SK-N-SH (cell line): ENCODE data around the gene METTL24. TPM values are rescaled to one million over a fixed set of nuclear protein-coding genes. Genes with fewer than 3 reads are reported as not detected.

Experiments used
- CTCF ChIA-PET: fragments of 300-600, 350-600 bp; formaldehyde crosslinking; extraction: SDS; loops from one replicate; lab custom pipeline; 2021; lab: Yijun Ruan, JAX
- POLR2A ChIA-PET: fragments of 350-600 bp; sonication (Branson Sonifier 250); formaldehyde crosslinking; extraction: SDS; loops from one replicate; lab custom pipeline; 2020; ENCODE audit warnings: antibody characterized with exemption, inconsistent platforms; lab: Yijun Ruan, JAX
- DNase-seq: peaks from one replicate; pipeline ENCODE4 v3.0.0; 2012
- H2AFZ ChIP-seq: fragments of 200-600 bp; sonication (generic); 2 replicates; pipeline ENCODE4 v1.8.1; 2016; ENCODE audit warnings: antibody characterized with exemption, mild to moderate bottlenecking, low read depth
- H3F3A ChIP-seq: fragments of 200-600 bp; sonication (generic); replicated peaks from 2 replicates; pipeline ENCODE3; 2016; ENCODE audit warnings: antibody characterized with exemption, mild to moderate bottlenecking; ENCODE audit not compliant: insufficient read depth
- H3K27ac ChIP-seq, 2 experiments: fragments of 200-500 bp in 1 of 2; fragments of 200-600 bp in 1 of 2; sonication (Bioruptor generic) in 1 of 2; sonication (generic), shearing (Covaris generic) in 1 of 2; 2 replicates each; pipeline versions ENCODE4 v1.5.1 to v1.6.1; 2014 to 2016; ENCODE audit warnings: low read depth in 2 of 2, inconsistent platforms in 1 of 2, low read length in 1 of 2, mild to moderate bottlenecking in 1 of 2, mixed read lengths in 1 of 2
- H3K27me3 ChIP-seq: fragments of 200-600 bp; sonication (generic), shearing (Covaris generic); 2 replicates; pipeline ENCODE4 v1.6.1; 2016; ENCODE audit warnings: mixed run types; ENCODE audit not compliant: insufficient read depth
- H3K36me3 ChIP-seq, 2 experiments: fragments of 200-500 bp in 1 of 2; fragments of 200-600 bp in 1 of 2; sonication (Bioruptor generic) in 1 of 2; sonication (generic) in 1 of 2; replicated peaks in 1 of 2; 2 replicates each; pipeline versions ENCODE3 to v1.5.1; 2014 to 2016; ENCODE audit warnings: low read length in 1 of 2, mild to moderate bottlenecking in 1 of 2; ENCODE audit not compliant: insufficient read depth in 2 of 2, control insufficient read depth in 1 of 2
- H3K4me1 ChIP-seq, 2 experiments: fragments of 200-500 bp in 1 of 2; fragments of 200-600 bp in 1 of 2; sonication (Bioruptor generic) in 1 of 2; sonication (generic), shearing (Covaris generic) in 1 of 2; 2 replicates each; pipeline versions ENCODE4 v1.5.1 to v1.6.1; 2014 to 2016; ENCODE audit warnings: low read depth in 1 of 2, low read length in 1 of 2, mixed run types in 1 of 2; ENCODE audit not compliant: insufficient read depth in 2 of 2, control insufficient read depth in 1 of 2
- H3K4me2 ChIP-seq: fragments of 200-600 bp; sonication (generic), shearing (Covaris generic); 2 replicates; pipeline ENCODE4 v1.6.1; 2017; ENCODE audit warnings: mixed run types
- H3K4me3 ChIP-seq, 2 experiments: fragments of 200-500 bp in 1 of 2; fragments of 200-600 bp in 1 of 2; sonication (Bioruptor generic) in 1 of 2; sonication (generic), shearing (Covaris generic) in 1 of 2; 2 replicates each; pipeline versions ENCODE4 v1.5.1 to v1.8.1; 2014 to 2016; ENCODE audit warnings: low read depth in 2 of 2, inconsistent platforms in 1 of 2, low read length in 1 of 2, mild to moderate bottlenecking in 1 of 2, mixed read lengths in 1 of 2, moderate library complexity in 1 of 2
- H3K79me2 ChIP-seq: fragments of 200-600 bp; sonication (generic); 2 replicates; pipeline ENCODE4 v1.8.1; 2017; ENCODE audit warnings: mild to moderate bottlenecking; ENCODE audit not compliant: insufficient read depth
- H3K9ac ChIP-seq: fragments of 200-600 bp; sonication (generic); 2 replicates; pipeline ENCODE4 v1.6.1; 2017; ENCODE audit warnings: mixed run types
- H3K9me2 ChIP-seq: fragments of 200-600 bp; sonication (generic); 2 replicates; pipeline ENCODE4 v1.6.1; 2017; ENCODE audit warnings: mixed run types
- H3K9me3 ChIP-seq: fragments of 200-600 bp; sonication (generic); 2 replicates; pipeline ENCODE4 v1.6.1; 2017; ENCODE audit warnings: mixed run types, mild to moderate bottlenecking, moderate library complexity
- H4K20me1 ChIP-seq: fragments of 200-600 bp; sonication (generic); 2 replicates; pipeline ENCODE4 v1.6.1; 2017; ENCODE audit warnings: mild to moderate bottlenecking, mixed run types; ENCODE audit not compliant: insufficient read depth
- CHD2 ChIP-seq: fragments of 150-350 bp; IDR thresholded peaks from 2 replicates; pipeline ENCODE4 v1.6.1; 2018; ENCODE audit warnings: low read length; ENCODE audit not compliant: partially characterized antibody
- EP300 ChIP-seq, 2 experiments: IDR thresholded peaks; 2 replicates each; pipeline versions ENCODE4 v1.4.0 to v1.6.1; 2012; ENCODE audit warnings: borderline replicate concordance in 1 of 2, low read depth in 1 of 2, low read length in 1 of 2
- FOXJ3 ChIP-seq: sonication (generic); formaldehyde crosslinking; IDR thresholded peaks from 2 replicates; pipeline ENCODE4 v1.5.1; 2020; ENCODE audit warnings: mild to moderate bottlenecking, missing genetic modification reagents
- FOXM1 ChIP-seq: IDR thresholded peaks from 2 replicates; pipeline ENCODE4 v1.4.0; 2012; ENCODE audit warnings: low read depth, mild to moderate bottlenecking
- GABPA ChIP-seq: IDR thresholded peaks from 2 replicates; pipeline ENCODE4 v1.4.0; 2012; ENCODE audit warnings: low read depth, mild to moderate bottlenecking
- MAX ChIP-seq: IDR thresholded peaks from 2 replicates; pipeline ENCODE4 v1.4.0; 2012; ENCODE audit warnings: low read depth
- RXRA ChIP-seq: IDR thresholded peaks from 2 replicates; pipeline ENCODE4 v1.4.0; 2012; ENCODE audit warnings: low read depth, mild to moderate bottlenecking, borderline replicate concordance
- SIN3A ChIP-seq: IDR thresholded peaks from 2 replicates; pipeline ENCODE4 v1.6.1; 2012; ENCODE audit warnings: low read depth, mild to moderate bottlenecking, low read length, moderate library complexity, borderline replicate concordance
- SMC3 ChIP-seq: IDR thresholded peaks from 2 replicates; pipeline ENCODE4 v1.6.1; 2012; ENCODE audit warnings: low read depth, low read length, improper control_type of control experiment
- TAF1 ChIP-seq: IDR thresholded peaks from 2 replicates; pipeline ENCODE4 v1.6.1; 2012; ENCODE audit warnings: low read depth, mild to moderate bottlenecking, low read length, moderate library complexity, borderline replicate concordance
- TCF12 ChIP-seq: IDR thresholded peaks from 2 replicates; pipeline ENCODE4 v1.4.0; 2012
- TEAD4 ChIP-seq: IDR thresholded peaks from 2 replicates; pipeline ENCODE4 v1.4.0; 2012; ENCODE audit warnings: mild to moderate bottlenecking, borderline replicate concordance; ENCODE audit not compliant: insufficient read depth
- USF1 ChIP-seq: IDR thresholded peaks from 2 replicates; pipeline ENCODE4 v1.4.0; 2012; ENCODE audit warnings: low read depth, borderline replicate concordance
- ZBTB33 ChIP-seq: IDR thresholded peaks from 2 replicates; pipeline ENCODE4 v1.4.0; 2012; ENCODE audit warnings: low read depth, borderline replicate concordance
- WGBS: methylation state at CpG from one replicate; pipeline ENCODE4 v1.1.6; 2017; ENCODE audit warnings: low lambda C conversion rate; 5-methylcytosine and 5-hydroxymethylcytosine counted together
- polyA plus RNA-seq, 3 experiments: library from polyadenylated mRNA; depleted of rRNA; stranded (reverse); fragments of >200 nt; gene quantifications; 2 replicates each; pipeline ENCODE4 v1.2.3, GENCODE V29; 2012

METTL24 gene
- polyA plus RNA-seq, 1 of the 3 experiments (the other 2 are of a cell fraction): not detected

GRCh38 chr6:110325197-110325596 is 33.0 kb downstream of the METTL24 start:
- no peaks in the 10 kb centered on the region for H3K9me3 ChIP-seq
- POLR2A ChIA-PET: no interaction called here
- CTCF ChIA-PET: interaction anchor here (1.0 kb wide), 1 partner anchor 17 kb away, joined by 3 read pairs; no protein-coding TSS in a partner anchor
- no peaks in the 10 kb centered on the region for H4K20me1 ChIP-seq
- H3K36me3 ChIP-seq: no peaks in the 10 kb centered on the region
- no peak overlapping the region for H3K4me2 ChIP-seq
- no peaks in the 10 kb centered on the region for H3K9me2 ChIP-seq
- no peak overlapping the region for H3K9ac ChIP-seq
- H2AFZ ChIP-seq: no peak overlapping the region
- no peak for DNase-seq
- peak; percentile 55 for TF ChIP-seq TCF12
- 0 out of 2 replicates have a peak, but pooled peaks have one; percentile 23 for TF ChIP-seq FOXJ3 (CRISPR knock-in tag)
- TF ChIP-seq USF1: no peak
- no peaks in the 10 kb centered on the region for H3K79me2 ChIP-seq
- H3K4me3 ChIP-seq: no peak overlapping the region
- H3K4me1 ChIP-seq: peaks cover 14 to 31% of the 10 kb centered on the region in 2 experiments; a peak in 3 of 4 replicates
- H3K27ac ChIP-seq: peak overlapping the region in 1 of 2 experiments; percentile 72; a peak in 2 of 4 replicates
- peaks cover 12% of the 10 kb centered on the region for H3F3A ChIP-seq
- H3K27me3 ChIP-seq: no peaks in the 10 kb centered on the region

- WGBS: 40% methylated on average over 3 of the region's 3 CpGs
- CTCF ChIA-PET: interaction anchor here (0.7 to 2.0 kb wide), 3 partner anchors 17 to 27 kb away, joined by 3 to 8 read pairs (median 4); no protein-coding TSS in a partner anchor
Observed at GRCh38 chr6:110324548-110324947, 33.6 kb downstream of the METTL24 start.

GRCh38 chr6:110323258-110323657 is 34.9 kb downstream of the METTL24 start:
- H3K9me3 ChIP-seq: no peaks in the 10 kb centered on the region
- peaks cover 4% of the 10 kb centered on the region for H3F3A ChIP-seq
- no peaks in the 10 kb centered on the region for H3K36me3 ChIP-seq
- H3K27me3 ChIP-seq: no peaks in the 10 kb centered on the region
- no peak for DNase-seq
- ChIA-PET POLR2A (no interaction called here), CTCF (interaction anchor here (2.0 kb wide), 1 partner anchor 18 kb away, joined by 8 read pairs; no protein-coding TSS in a partner anchor)
- H2AFZ ChIP-seq: no peak overlapping the region
- peaks cover 7 to 18% of the 10 kb centered on the region in 2 experiments; a peak in 3 of 4 replicates for H3K4me1 ChIP-seq
- H3K9me2 ChIP-seq: no peaks in the 10 kb centered on the region
- no peaks in the 10 kb centered on the region for H4K20me1 ChIP-seq
- H3K4me3 ChIP-seq: no peak overlapping the region
- H3K4me2 ChIP-seq: no peak overlapping the region
- no peak overlapping the region for H3K9ac ChIP-seq
- WGBS: 100% methylated on average over 1 of the region's 4 CpGs
- no peaks in the 10 kb centered on the region for H3K79me2 ChIP-seq
- no peak overlapping the region for H3K27ac ChIP-seq
- TF ChIP-seq EP300 (IDR thresholded peaks at IDR 0.05; ENCODE audit: borderline replicate concordance in 1 of 2, low read depth in 1 of 2, low read length in 1 of 2) (no peak), TCF12 (no peak), ZBTB33 (no peak), RXRA (no peak), TEAD4 (no peak), FOXJ3 (CRISPR knock-in tag) (no peak), TAF1 (no peak), USF1 (no peak), MAX (no peak), SIN3A (no peak), CHD2 (no peak), SMC3 (no peak), FOXM1 (no peak)

More at GRCh38 chr6:110324548-110324947, 33.6 kb downstream of the METTL24 start:
- no peaks in the 10 kb centered on the region for H3K79me2 ChIP-seq
- H2AFZ ChIP-seq: no peak overlapping the region
- no peak for DNase-seq
- no peaks in the 10 kb centered on the region for H3K9me3 ChIP-seq
- H3K9me2 ChIP-seq: no peaks in the 10 kb centered on the region
- peak overlapping the region in 1 of 2 experiments; percentile 72; a peak in 2 of 4 replicates for H3K27ac ChIP-seq
- TF ChIP-seq TEAD4 (no peak), GABPA (no peak), CHD2 (no peak)
- H3K9ac ChIP-seq: no peak overlapping the region
- no peak overlapping the region for H3K4me3 ChIP-seq
- peaks cover 12% of the 10 kb centered on the region for H3F3A ChIP-seq
- no peaks in the 10 kb centered on the region for H4K20me1 ChIP-seq
- no peaks in the 10 kb centered on the region for H3K27me3 ChIP-seq
- no peaks in the 10 kb centered on the region for H3K36me3 ChIP-seq
- POLR2A ChIA-PET: no interaction called here
- peaks cover 14 to 25% of the 10 kb centered on the region in 2 experiments; a peak in 3 of 4 replicates for H3K4me1 ChIP-seq
- no peak overlapping the region for H3K4me2 ChIP-seq
